Mucosa of descending colon (tissue), 3 donors: Measurements from ENCODE around the gene LNX2. TPM values are rescaled to one million over a fixed set of nuclear protein-coding genes. Genes with fewer than 3 reads are reported as not detected.

Source experiments
- ATAC-seq: fragments of 200-7000 bp; cut with Tn5 transposase; one replicate; pipeline ENCODE4 v1.9.1; 2020; ENCODE audit warnings: mild to moderate bottlenecking, moderate library complexity
- DNase-seq, 3 donors: peaks; one replicate each; pipeline ENCODE4 v3.0.0-alpha.2; 2020
- H3K36me3 ChIP-seq: fragments of 200-600 bp; one replicate; pipeline ENCODE4 v1.8.0; 2021; ENCODE audit warnings: low read depth, mild to moderate bottlenecking
- H3K4me1 ChIP-seq: fragments of 200-600 bp; one replicate; pipeline ENCODE4 v1.8.0; 2021; ENCODE audit warnings: low read depth, mild to moderate bottlenecking
- H3K4me3 ChIP-seq: fragments of 200-600 bp; one replicate; pipeline ENCODE4 v1.8.0; 2021; ENCODE audit warnings: mild to moderate bottlenecking
- H3K9me3 ChIP-seq: fragments of 200-600 bp; one replicate; pipeline ENCODE4 v1.8.0; 2021; ENCODE audit warnings: mild to moderate bottlenecking
- CTCF ChIP-seq: fragments of 200-600 bp; IDR thresholded peaks from one replicate; pipeline ENCODE4 v1.8.0; 2022; ENCODE audit warnings: antibody characterized with exemption, mild to moderate bottlenecking
- intact Hi-C, 2 donors: fragments of 100-400 bp; cut with DNase I in 1 of 2; cut with micrococcal nuclease in 1 of 2; formaldehyde crosslinking; loops; one replicate each; pipeline versions ENCODE4 v1.11.0 to v1.11.1; 2022; cut with DNase I, micrococcal nuclease
- total RNA-seq, 3 donors: library from RNA; stranded (reverse); fragmentation: NEBNext Ultra II Directional in 2 of 3; extraction: Animal tissue kit (Norgen Biotek cat#: 25700) in 2 of 3; gene quantifications; one replicate each; pipeline versions ENCODE4 v1.2.1 to v1.2.4, GENCODE V29; 2021 to 2023
- donor health status: DM: no; HTN: no; CAD: no; lungs with moderate emphysema.
- donor health status: DM: no; HTN: no; CAD: no.
- donor health status: DM: no; HTN: yes; CAD: no.

Gene LNX2
- total RNA-seq, 3 donors from 2014 or later, result 20.0 to 34.0 (median 26.2) TPM

DNA sequence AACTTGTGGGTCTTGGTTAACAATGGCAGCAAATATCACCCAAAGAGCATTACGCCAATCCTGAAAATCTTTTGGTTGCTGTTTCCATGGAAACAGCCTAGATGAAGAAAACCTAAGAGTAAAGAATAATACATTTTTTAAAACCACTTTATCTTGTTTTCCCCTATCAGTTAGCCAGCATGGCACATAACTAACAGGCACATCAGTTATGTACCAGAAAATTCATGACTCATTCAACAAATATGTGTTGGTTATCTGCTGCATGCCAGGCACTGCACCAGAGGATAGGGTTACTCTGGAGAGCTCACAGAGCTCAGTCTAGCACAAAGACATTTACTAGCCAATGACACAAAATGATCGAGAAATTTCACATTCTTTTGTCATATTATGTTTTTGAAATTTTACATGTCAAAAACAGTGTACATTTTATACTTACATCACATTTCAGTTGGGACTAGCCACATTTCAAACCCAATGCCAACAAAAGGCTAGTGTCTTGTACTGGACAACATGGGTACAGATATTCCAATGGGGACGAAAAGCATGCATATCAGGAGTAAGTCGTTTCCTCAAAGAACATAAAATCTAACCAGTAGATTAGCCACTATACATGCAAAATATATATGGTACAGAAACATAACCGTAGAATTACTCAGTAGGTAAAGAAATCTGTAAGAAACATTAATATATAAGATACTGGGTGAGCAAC lies 20.3 kb downstream of the LNX2 start:
- DNase-seq, result no peak
- H3K36me3 ChIP-seq, result no peaks in the 10 kb centered on the region
- ATAC-seq, result peak; percentile 41
- no peaks in the 10 kb centered on the region for H3K9me3 ChIP-seq
- no peak overlapping the region for H3K4me3 ChIP-seq
- intact Hi-C loops, result no loop called here
- peaks cover 8% of the 10 kb centered on the region for H3K4me1 ChIP-seq
- no peak for TF ChIP-seq CTCF

GRCh38 chr13:27599096-27599495 lies 21.2 kb downstream of the LNX2 start:
- no peak for ATAC-seq
- Histone ChIP-seq H3K9me3 (no peaks in the 10 kb centered on the region), H3K36me3 (no peaks in the 10 kb centered on the region), H3K4me1 (peaks cover 9% of the 10 kb centered on the region), H3K4me3 (no peak overlapping the region)
- intact Hi-C loops, result no loop called here
- TF ChIP-seq CTCF, result no peak
- DNase-seq, result no peak

GRCh38 chr13:27595055-27595811 lies 25.1 kb downstream of the LNX2 start:
- no peaks in the 10 kb centered on the region for H3K9me3 ChIP-seq
- ATAC-seq, result no peak
- H3K4me3 ChIP-seq, result no peak overlapping the region
- H3K4me1 ChIP-seq, result peaks cover 9% of the 10 kb centered on the region
- H3K36me3 ChIP-seq, result no peaks in the 10 kb centered on the region
- no peak for TF ChIP-seq CTCF
- no peak for DNase-seq
- intact Hi-C loops, result no loop called here

DNA sequence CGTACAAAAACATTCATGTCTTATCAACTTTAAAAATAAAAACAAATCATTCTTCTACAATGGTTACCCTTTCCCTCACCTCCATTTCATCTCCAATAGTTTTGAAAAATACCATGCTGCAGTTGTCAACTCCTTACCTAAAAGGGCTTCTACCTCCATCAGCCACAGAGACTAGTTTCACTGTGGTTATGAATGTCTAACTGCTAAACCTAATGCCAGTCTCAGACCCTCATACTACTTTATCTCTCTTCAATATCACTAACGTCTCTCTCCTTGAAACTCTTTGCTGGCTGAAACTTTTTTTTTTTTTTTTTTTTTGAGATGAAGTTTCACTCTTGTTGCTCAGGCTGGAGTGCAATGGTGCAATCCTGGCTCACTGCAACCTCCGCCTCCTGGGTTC lies 27.1 kb downstream of the LNX2 start:
- Histone ChIP-seq H3K36me3 (no peaks in the 10 kb centered on the region), H3K4me3 (no peak overlapping the region), H3K9me3 (no peaks in the 10 kb centered on the region), H3K4me1 (peaks cover 9% of the 10 kb centered on the region)
- intact Hi-C loops, result no loop called here
- TF ChIP-seq CTCF, result no peak
- no peak for ATAC-seq
- DNase-seq, result no peak

DNA sequence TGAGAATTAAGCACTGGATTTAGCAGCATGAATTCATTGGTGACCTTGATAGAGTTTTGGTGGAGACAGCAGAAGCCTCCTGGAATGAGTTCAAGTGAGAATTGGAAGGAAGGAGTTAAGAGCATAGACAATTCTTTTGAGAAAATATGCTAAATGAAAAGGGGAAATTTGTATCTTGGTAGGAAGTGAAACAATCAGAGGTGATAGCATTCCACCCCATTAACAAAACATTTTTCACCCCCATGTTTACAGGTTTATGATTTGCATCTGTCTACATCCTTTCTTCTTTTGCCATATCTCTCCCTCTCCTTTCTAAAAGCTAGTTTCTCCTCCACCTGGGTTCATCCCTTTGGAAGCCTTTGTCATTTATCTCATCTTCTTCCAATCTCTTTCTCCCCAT lies 27.5 kb downstream of the LNX2 start:
- intact Hi-C loops, result no loop called here
- ATAC-seq, result no peak
- Histone ChIP-seq H3K36me3 (no peaks in the 10 kb centered on the region), H3K4me3 (no peak overlapping the region), H3K4me1 (peaks cover 9% of the 10 kb centered on the region), H3K9me3 (no peaks in the 10 kb centered on the region)
- no peak for DNase-seq
- TF ChIP-seq CTCF, result no peak
